Measurements from ENCODE around the gene RSL1D1. TPM values are rescaled to one million over a fixed set of nuclear protein-coding genes. Genes with fewer than 3 reads are reported as not detected.
"Not testable (repeated sequence)": the region's sequence is repeated elsewhere in the genome, so short reads cannot be mapped to it uniquely, and the experiment has no call there.

The RSL1D1 gene
- total RNA-seq, 2 experiments from 2014 or later = 146 to 157 TPM

- Mint-ChIP-seq H3K4me1 (no peaks in the 10 kb centered on the region), H3K27me3 (peaks cover under 1% of the 10 kb centered on the region), H3K4me3 (no peak overlapping the region), H3K36me3 (ENCODE audit: low read depth) (peaks cover 35% of the 10 kb centered on the region), H3K27ac (no peak overlapping the region), H3K9me3 (no peaks in the 10 kb centered on the region)
- ChIA-PET POLR2A (interaction anchor here (1.1 kb wide), 1 partner anchor 9 kb away, joined by 3 read pairs; no protein-coding TSS in a partner anchor), CTCF (interaction anchor here (1.2 kb wide), 1 partner anchor 39 kb away, joined by 3 read pairs; the partner anchor contains the start of gene ZC3H7A)
- DNase-seq = no peak
Observed at GRCh38 chr16:11835891-11836649, 15.3 kb downstream of the RSL1D1 start.

DNA sequence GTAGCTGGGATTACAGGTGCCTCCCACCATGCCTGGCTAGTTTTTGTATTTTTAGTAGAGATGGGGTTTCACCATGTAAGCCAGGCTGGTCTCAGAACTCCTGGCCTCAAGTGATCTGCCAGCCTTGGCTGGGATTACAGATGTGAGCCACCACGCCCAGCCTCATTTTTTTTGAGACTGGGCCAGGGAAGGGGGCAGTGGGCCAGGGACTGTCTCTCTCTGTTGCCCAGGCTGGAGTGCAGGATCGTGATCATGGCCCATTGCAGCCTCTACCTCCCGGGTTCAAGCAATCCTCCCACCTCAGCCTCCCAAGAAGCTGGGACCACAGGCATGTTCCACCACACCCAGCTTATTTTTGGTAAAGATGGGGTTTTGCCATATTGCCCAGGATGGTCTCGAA lies 16.0 kb downstream of the RSL1D1 start:
- H3K4me1 Mint-ChIP-seq = no peaks in the 10 kb centered on the region
- ChIA-PET POLR2A (interaction anchor here (0.6 kb wide), 1 partner anchor 26 kb away, joined by 3 read pairs; no protein-coding TSS in a partner anchor), CTCF (interaction anchor here (1.2 kb wide), 1 partner anchor 38 kb away, joined by 3 read pairs; the partner anchor contains the start of gene ZC3H7A)
- peaks cover 2% of the 10 kb centered on the region for H3K27me3 Mint-ChIP-seq
- DNase-seq = no peak
- no peaks in the 10 kb centered on the region for H3K9me3 Mint-ChIP-seq
- H3K27ac Mint-ChIP-seq = no peak overlapping the region
- H3K4me3 Mint-ChIP-seq = no peak overlapping the region
- H3K36me3 Mint-ChIP-seq (ENCODE audit: low read depth) = peaks cover 30% of the 10 kb centered on the region

- H3K27me3 Mint-ChIP-seq = peaks cover 2% of the 10 kb centered on the region
- no peak for DNase-seq
- H3K4me3 Mint-ChIP-seq = no peak overlapping the region
- no peaks in the 10 kb centered on the region for H3K4me1 Mint-ChIP-seq
- ChIA-PET CTCF (no interaction called here), POLR2A (no interaction called here)
- no peaks in the 10 kb centered on the region for H3K9me3 Mint-ChIP-seq
- peaks cover 19% of the 10 kb centered on the region for H3K36me3 Mint-ChIP-seq (ENCODE audit: low read depth)
- no peak overlapping the region for H3K27ac Mint-ChIP-seq
Observed at GRCh38 chr16:11833951-11834695, 17.2 kb downstream of the RSL1D1 start.

GRCh38 chr16:11828696-11829095 lies 22.6 kb downstream of the RSL1D1 start:
- Mint-ChIP-seq H3K27ac (no peak overlapping the region), H3K36me3 (ENCODE audit: low read depth) (no peaks in the 10 kb centered on the region), H3K4me1 (no peaks in the 10 kb centered on the region), H3K9me3 (no peaks in the 10 kb centered on the region), H3K27me3 (peaks cover 4% of the 10 kb centered on the region), H3K4me3 (no peak overlapping the region)
- POLR2A ChIA-PET = no interaction called here
- DNase-seq = no peak
- CTCF ChIA-PET = interaction anchor here (0.6 to 0.7 kb wide), 2 partner anchors 142 to 267 kb away, joined by 3 read pairs; no protein-coding TSS in a partner anchor

- H3K4me3 Mint-ChIP-seq; DNase-seq; H3K36me3 Mint-ChIP-seq (ENCODE audit: low read depth); H3K9me3 Mint-ChIP-seq; H3K27me3 Mint-ChIP-seq; H3K4me1 Mint-ChIP-seq; H3K27ac Mint-ChIP-seq; CTCF ChIA-PET: not testable (repeated sequence)
- POLR2A ChIA-PET = interaction anchor here (0.9 to 1.2 kb wide), 2 partner anchors 26 to 28 kb away, joined by 3 read pairs; partner anchors contain the start of gene RSL1D1
Observed at GRCh38 chr16:11825520-11826165, 25.7 kb downstream of the RSL1D1 start.

DNA sequence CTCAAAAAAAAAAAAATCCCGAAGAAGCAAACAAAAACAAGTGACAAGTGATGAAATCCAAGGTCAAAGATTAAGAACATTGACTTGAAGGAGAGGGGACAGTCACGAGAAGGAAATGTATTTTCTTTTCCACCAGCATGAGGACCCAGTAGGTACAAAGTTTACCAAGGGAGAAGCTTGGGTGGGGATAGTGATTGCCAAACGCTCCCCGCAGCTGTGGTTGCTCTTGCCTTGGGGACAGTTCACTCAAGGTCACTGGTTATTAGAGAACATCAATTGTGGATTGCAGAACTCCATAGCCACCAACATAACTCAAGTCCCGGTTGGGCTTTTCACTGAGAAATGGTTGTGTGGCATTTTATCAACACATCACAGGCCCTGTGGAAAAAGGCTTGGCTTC lies 27.0 kb downstream of the RSL1D1 start:
- H3K27me3 Mint-ChIP-seq = peaks cover 1% of the 10 kb centered on the region
- no peak for DNase-seq
- H3K36me3 Mint-ChIP-seq (ENCODE audit: low read depth) = no peaks in the 10 kb centered on the region
- no peaks in the 10 kb centered on the region for H3K9me3 Mint-ChIP-seq
- no peaks in the 10 kb centered on the region for H3K4me1 Mint-ChIP-seq
- POLR2A ChIA-PET = no interaction called here
- CTCF ChIA-PET = interaction anchor here (0.6 to 0.7 kb wide), 2 partner anchors 10 to 417 kb away, joined by 3 to 4 read pairs; no protein-coding TSS in a partner anchor
- no peak overlapping the region for H3K4me3 Mint-ChIP-seq
- no peak overlapping the region for H3K27ac Mint-ChIP-seq

DNA sequence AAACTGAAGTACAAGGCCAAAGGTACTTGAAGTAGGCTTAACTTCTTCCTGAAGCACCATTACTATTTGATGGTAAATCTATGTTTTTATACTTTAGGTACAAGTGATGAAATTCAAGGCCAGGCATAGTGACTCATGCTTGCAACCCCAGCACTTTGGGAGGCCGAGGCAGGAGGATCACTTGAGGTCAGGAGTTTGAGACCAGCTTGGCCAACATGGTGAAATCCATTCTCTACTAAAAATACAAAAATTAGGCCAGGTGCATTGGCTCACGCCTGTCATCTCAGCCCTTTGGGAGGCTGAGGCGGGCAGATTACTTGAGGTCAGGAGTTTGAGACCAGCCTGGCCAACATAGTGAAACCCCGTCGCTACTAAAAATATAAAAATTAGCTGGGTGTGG lies 27.7 kb downstream of the RSL1D1 start:
- H3K4me3 Mint-ChIP-seq; DNase-seq; H3K9me3 Mint-ChIP-seq; H3K36me3 Mint-ChIP-seq (ENCODE audit: low read depth); H3K27me3 Mint-ChIP-seq; POLR2A ChIA-PET; H3K27ac Mint-ChIP-seq; CTCF ChIA-PET; H3K4me1 Mint-ChIP-seq: not testable (repeated sequence)

GRCh38 chr16:11819798-11820197 lies 31.5 kb downstream of the RSL1D1 start:
- ChIA-PET CTCF (no interaction called here), POLR2A (no interaction called here)
- no peaks in the 10 kb centered on the region for H3K36me3 Mint-ChIP-seq (ENCODE audit: low read depth)
- no peak overlapping the region for H3K27ac Mint-ChIP-seq
- no peak for DNase-seq
- H3K27me3 Mint-ChIP-seq = no peaks in the 10 kb centered on the region
- H3K9me3 Mint-ChIP-seq = no peaks in the 10 kb centered on the region
- no peaks in the 10 kb centered on the region for H3K4me1 Mint-ChIP-seq
- no peak overlapping the region for H3K4me3 Mint-ChIP-seq

- POLR2A ChIA-PET; H3K9me3 Mint-ChIP-seq; H3K27ac Mint-ChIP-seq; H3K36me3 Mint-ChIP-seq (ENCODE audit: low read depth); H3K27me3 Mint-ChIP-seq; CTCF ChIA-PET; H3K4me1 Mint-ChIP-seq; H3K4me3 Mint-ChIP-seq; DNase-seq: not testable (repeated sequence)
Observed at GRCh38 chr16:11818970-11819369, 32.4 kb downstream of the RSL1D1 start.

DNA sequence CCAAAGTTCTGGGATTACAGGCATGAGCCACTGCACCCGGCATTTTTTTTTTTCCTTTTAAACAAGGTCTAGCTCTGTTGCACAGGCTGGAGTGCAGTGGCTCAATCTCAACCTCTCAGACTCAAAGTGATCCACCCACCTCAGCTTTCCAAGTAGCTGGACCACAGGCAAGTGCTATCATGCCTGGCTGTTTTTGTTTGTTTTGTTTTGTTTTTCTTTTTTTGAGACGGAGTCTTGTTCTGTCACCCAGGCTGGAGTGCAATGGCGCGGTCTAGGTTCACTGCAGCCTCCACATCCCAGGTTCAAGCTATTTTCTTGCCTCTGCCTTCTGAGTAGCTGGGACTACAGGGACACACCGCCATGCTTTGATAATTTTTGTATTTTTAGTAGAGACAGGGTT lies 35.2 kb downstream of the RSL1D1 start:
- DNase-seq = no peak
- Mint-ChIP-seq H3K4me3 (no peak overlapping the region), H3K9me3 (no peaks in the 10 kb centered on the region), H3K36me3 (ENCODE audit: low read depth) (no peaks in the 10 kb centered on the region), H3K4me1 (peaks cover 4% of the 10 kb centered on the region), H3K27ac (no peak overlapping the region), H3K27me3 (peaks cover 1% of the 10 kb centered on the region)
- ChIA-PET POLR2A (interaction anchor here (1.1 kb wide), 1 partner anchor 18 kb away, joined by 3 read pairs; no protein-coding TSS in a partner anchor), CTCF (interaction anchor here (0.8 to 1.2 kb wide), 2 partner anchors 41 to 114 kb away, joined by 3 read pairs; no protein-coding TSS in a partner anchor)

DNA sequence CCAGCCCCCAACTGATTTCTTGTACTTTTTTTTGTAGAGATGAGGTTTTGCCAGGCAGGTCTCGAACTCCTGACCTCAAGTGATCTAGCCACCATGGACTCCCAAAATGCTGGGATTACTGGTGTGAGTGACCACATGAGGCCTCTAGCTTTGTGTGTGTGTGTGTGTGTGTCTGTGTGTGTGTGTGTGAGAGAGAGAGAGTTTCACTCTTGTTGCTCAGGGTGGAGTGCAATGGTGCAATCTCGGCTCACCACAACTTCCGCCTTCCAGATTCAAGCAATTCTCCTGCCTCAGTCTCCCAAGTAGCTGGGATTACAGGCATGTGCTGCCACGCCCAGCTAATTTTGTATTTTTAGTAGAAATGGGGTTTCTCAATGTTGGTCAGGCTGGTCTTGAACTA lies 36.5 kb downstream of the RSL1D1 start:
- H3K4me1 Mint-ChIP-seq = peaks cover 11% of the 10 kb centered on the region
- POLR2A ChIA-PET; H3K27me3 Mint-ChIP-seq; H3K4me3 Mint-ChIP-seq; H3K9me3 Mint-ChIP-seq; H3K27ac Mint-ChIP-seq; DNase-seq; H3K36me3 Mint-ChIP-seq (ENCODE audit: low read depth): not testable (repeated sequence)
- CTCF ChIA-PET = interaction anchor here (0.6 kb wide), 1 partner anchor 406 kb away, joined by 3 read pairs; no protein-coding TSS in a partner anchor

DNA sequence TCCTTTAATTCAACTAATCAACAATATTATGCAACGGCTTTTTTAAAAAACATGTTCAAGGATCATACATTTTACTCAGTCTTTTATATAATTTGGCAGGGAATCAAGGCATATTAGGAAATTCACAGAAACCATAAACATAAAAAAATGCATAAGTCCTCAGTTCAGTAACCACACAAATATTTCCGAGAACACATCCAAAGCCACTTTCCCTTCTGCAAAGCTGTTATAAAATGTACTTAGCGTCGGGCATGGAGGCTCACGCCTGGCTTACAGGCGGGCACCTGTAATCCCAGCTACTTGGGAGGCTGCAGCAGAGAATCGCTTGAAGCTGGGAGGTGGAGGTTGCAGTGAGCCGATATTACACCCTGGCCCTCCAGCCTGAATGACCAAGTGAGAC lies 44.6 kb downstream of the RSL1D1 start:
- H3K27me3 Mint-ChIP-seq = peaks cover 2% of the 10 kb centered on the region
- peaks cover 2% of the 10 kb centered on the region for H3K36me3 Mint-ChIP-seq (ENCODE audit: low read depth)
- no peak for DNase-seq
- CTCF ChIA-PET = interaction anchor here (0.9 kb wide), 1 partner anchor 9 kb away, joined by 4 read pairs; no protein-coding TSS in a partner anchor
- H3K9me3 Mint-ChIP-seq = peaks cover 2% of the 10 kb centered on the region
- H3K4me1 Mint-ChIP-seq = peaks cover 10% of the 10 kb centered on the region
- POLR2A ChIA-PET = interaction anchor here (1.2 kb wide), 1 partner anchor 9 kb away, joined by 3 read pairs; the partner anchor contains the start of gene ZC3H7A
- H3K27ac Mint-ChIP-seq = no peak overlapping the region
- H3K4me3 Mint-ChIP-seq = no peak overlapping the region

- H3K4me3 Mint-ChIP-seq = no peak overlapping the region
- H3K27ac Mint-ChIP-seq = no peak overlapping the region
- CTCF ChIA-PET = no interaction called here
- POLR2A ChIA-PET = no interaction called here
- peaks cover 2% of the 10 kb centered on the region for H3K27me3 Mint-ChIP-seq
- DNase-seq = no peak
- H3K4me1 Mint-ChIP-seq = peaks cover 10% of the 10 kb centered on the region
- peaks cover 2% of the 10 kb centered on the region for H3K36me3 Mint-ChIP-seq (ENCODE audit: low read depth)
- peaks cover 2% of the 10 kb centered on the region for H3K9me3 Mint-ChIP-seq
Observed at GRCh38 chr16:11805556-11805955, 45.8 kb downstream of the RSL1D1 start.

Data from activated CD4-positive, alpha-beta memory T cell treated with anti-CD3 and anti-CD28 coated beads, Interleukin-2, amount 10 ng/mL, durations not matched to agents 7 days and 5 days (primary cell).